ENCODE data around the gene SLC30A5. TPM values are rescaled to one million over a fixed set of nuclear protein-coding genes. Genes with fewer than 3 reads are reported as not detected.

Gene SLC30A5
- total and polyA plus RNA-seq, 2 donors (not counting 1 experiment from before 2014, with no cell fraction given): 12.5 to 35.8 TPM

DNA sequence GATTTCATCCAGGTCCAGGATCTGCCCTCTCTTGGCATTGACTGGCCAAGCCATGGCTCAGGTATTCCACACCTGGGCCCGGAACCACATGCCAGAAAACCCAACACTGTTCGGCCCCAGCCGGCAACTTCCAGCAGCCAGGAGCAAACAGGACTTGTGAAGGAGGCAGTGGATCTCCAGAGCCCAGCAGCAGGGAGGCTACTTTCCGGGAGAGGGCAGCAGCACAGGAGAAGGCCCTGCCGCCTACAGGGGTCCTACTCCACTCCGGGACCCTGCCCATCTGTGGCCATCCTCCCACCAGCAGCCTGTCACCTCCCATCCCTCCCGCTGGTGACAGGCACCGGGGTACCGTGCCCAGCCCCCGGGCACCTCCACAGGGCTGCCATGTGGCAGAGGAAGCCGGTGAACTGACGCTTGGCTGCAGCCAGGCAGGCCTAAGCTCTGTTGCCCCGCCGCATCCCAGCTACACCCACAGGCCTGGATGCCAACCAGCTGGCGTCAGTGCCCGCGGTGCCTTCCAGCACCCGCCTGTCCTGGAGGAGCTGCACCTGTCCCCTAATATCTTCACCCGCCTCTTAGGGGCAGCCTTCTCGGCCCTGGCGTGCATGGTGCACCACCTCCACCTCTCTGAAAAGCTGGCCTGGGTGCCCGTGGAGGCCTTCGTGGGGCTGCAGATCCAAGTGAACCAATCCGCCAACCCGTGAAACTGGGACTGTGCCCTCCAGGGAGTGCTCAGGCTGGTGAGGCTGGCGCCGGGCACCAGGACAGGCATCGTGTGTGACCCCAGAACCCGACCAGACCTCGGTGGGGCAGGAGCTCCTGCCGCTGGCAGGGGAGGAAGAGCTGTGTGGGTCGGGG is 18.9 kb upstream of the SLC30A5 start:
- DNase-seq (no peak), ATAC-seq (ENCODE audit: low read depth) (no peak)
- WGBS (ENCODE audit: insufficient coverage): 96% methylated on average over 32 of the region's 32 CpGs
- Histone ChIP-seq H3K79me2 (ENCODE audit: control insufficient read depth, insufficient read depth, low read length) (no peaks in the 10 kb centered on the region), H3K4me3 (ENCODE audit: control extremely low read depth in 1 of 5, extremely low read depth in 1 of 5, insufficient read depth in 1 of 5, low read depth in 2 of 5, low read length in 4 of 5) (no peak overlapping the region), H3K4me2 (replicated peaks; ENCODE audit: low read depth, low read length, poor library complexity, severe bottlenecking) (no peak overlapping the region), H3K4me1 (ENCODE audit: control insufficient read depth in 2 of 2, insufficient read depth in 2 of 2, low read length in 2 of 2) (no peaks in the 10 kb centered on the region), H3K27me3 (replicated peaks in 1 of 4; ENCODE audit: control extremely low read depth in 1 of 4, control insufficient read depth in 3 of 4, insufficient read depth in 4 of 4, low read length in 3 of 4) (no peaks in the 10 kb centered on the region), H3K27ac (ENCODE audit: low read length in 2 of 2) (no peak overlapping the region), H3K36me3 (replicated peaks in 1 of 2; ENCODE audit: control extremely low read depth in 1 of 2, control insufficient read depth in 1 of 2, extremely low read depth in 1 of 2, insufficient read depth in 2 of 2, low read length in 1 of 2) (no peaks in the 10 kb centered on the region), H3K9me3 (ENCODE audit: control extremely low read depth in 1 of 3, control insufficient read depth in 2 of 3, insufficient read depth in 1 of 3, low read length in 2 of 3) (no peaks in the 10 kb centered on the region), H2AFZ (ENCODE audit: insufficient read depth, low read depth, low read length, poor library complexity, severe bottlenecking) (no peak overlapping the region), H3K9ac (ENCODE audit: low read length) (no peak overlapping the region), H4K20me1 (ENCODE audit: control insufficient read depth, insufficient read depth, low read length, poor library complexity, severe bottlenecking) (no peaks in the 10 kb centered on the region)
- no peak overlapping the region for H3K4me3 Mint-ChIP-seq
- intact Hi-C loops (cut with micrococcal nuclease): no loop called here
- H3K4me1 Mint-ChIP-seq: no peaks in the 10 kb centered on the region
- POLR2A ChIA-PET: no interaction called here
- no peak overlapping the region for H3K27ac Mint-ChIP-seq
- TF ChIP-seq EZH2 (IDR thresholded peaks at IDR 0.05; ENCODE audit: borderline replicate concordance, insufficient read depth, low read depth, low read length, poor library complexity, severe bottlenecking): no peak
- TF ChIP-seq, protein P1, sequence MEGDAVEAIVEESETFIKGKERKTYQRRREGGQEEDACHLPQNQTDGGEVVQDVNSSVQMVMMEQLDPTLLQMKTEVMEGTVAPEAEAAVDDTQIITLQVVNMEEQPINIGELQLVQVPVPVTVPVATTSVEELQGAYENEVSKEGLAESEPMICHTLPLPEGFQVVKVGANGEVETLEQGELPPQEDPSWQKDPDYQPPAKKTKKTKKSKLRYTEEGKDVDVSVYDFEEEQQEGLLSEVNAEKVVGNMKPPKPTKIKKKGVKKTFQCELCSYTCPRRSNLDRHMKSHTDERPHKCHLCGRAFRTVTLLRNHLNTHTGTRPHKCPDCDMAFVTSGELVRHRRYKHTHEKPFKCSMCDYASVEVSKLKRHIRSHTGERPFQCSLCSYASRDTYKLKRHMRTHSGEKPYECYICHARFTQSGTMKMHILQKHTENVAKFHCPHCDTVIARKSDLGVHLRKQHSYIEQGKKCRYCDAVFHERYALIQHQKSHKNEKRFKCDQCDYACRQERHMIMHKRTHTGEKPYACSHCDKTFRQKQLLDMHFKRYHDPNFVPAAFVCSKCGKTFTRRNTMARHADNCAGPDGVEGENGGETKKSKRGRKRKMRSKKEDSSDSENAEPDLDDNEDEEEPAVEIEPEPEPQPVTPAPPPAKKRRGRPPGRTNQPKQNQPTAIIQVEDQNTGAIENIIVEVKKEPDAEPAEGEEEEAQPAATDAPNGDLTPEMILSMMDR (IDR thresholded peaks at IDR 0.05): no peak
- H3K27me3 Mint-ChIP-seq: peaks cover 3% of the 10 kb centered on the region
- CTCF ChIA-PET: no interaction called here
- no peaks in the 10 kb centered on the region for H3K9me3 Mint-ChIP-seq (ENCODE audit: insufficient read depth)

DNA sequence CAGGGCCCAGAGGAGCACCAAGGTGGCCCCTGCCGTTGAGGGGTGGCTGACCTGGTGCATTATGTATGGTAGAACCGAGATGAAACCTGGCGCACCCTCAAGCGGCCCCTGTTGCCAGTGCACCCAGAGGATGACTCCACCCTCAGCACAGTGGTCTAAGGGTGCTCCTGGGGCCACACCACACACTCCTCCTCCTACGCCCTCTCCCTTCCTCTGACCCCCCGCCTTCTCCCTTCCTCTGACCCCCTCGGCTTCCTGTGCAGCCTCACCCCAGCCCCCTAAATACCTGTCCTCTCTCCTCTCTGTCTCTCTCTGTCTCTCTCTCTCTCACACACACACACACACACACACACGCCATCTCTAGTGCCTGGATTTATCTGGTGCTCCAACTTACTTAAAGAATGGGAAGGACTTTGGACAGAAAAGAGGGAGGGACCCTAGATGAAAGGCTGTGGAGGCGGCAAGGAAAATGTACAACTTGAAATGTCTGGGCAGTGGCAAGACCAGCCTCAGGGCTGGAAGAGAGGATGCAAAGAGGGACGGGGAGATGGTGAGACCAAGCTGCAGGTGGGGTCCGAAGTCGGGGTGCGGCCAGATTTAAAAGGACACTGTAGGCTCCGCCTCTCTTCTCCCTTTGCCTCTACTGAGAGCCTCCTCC is 18.2 kb upstream of the SLC30A5 start:
- Histone ChIP-seq H3K4me1 (ENCODE audit: control insufficient read depth in 2 of 2, insufficient read depth in 2 of 2, low read length in 2 of 2) (no peaks in the 10 kb centered on the region), H3K36me3 (replicated peaks in 1 of 2; ENCODE audit: control extremely low read depth in 1 of 2, control insufficient read depth in 1 of 2, extremely low read depth in 1 of 2, insufficient read depth in 2 of 2, low read length in 1 of 2) (no peaks in the 10 kb centered on the region), H3K4me3 (ENCODE audit: control extremely low read depth in 1 of 5, extremely low read depth in 1 of 5, insufficient read depth in 1 of 5, low read depth in 2 of 5, low read length in 4 of 5) (no peak overlapping the region), H3K27me3 (replicated peaks in 1 of 4; ENCODE audit: control extremely low read depth in 1 of 4, control insufficient read depth in 3 of 4, insufficient read depth in 4 of 4, low read length in 3 of 4) (no peaks in the 10 kb centered on the region), H2AFZ (ENCODE audit: insufficient read depth, low read depth, low read length, poor library complexity, severe bottlenecking) (no peak overlapping the region), H3K9me3 (ENCODE audit: control extremely low read depth in 1 of 3, control insufficient read depth in 2 of 3, insufficient read depth in 1 of 3, low read length in 2 of 3) (no peaks in the 10 kb centered on the region), H3K9ac (ENCODE audit: low read length) (no peak overlapping the region), H3K4me2 (replicated peaks; ENCODE audit: low read depth, low read length, poor library complexity, severe bottlenecking) (no peak overlapping the region), H3K79me2 (ENCODE audit: control insufficient read depth, insufficient read depth, low read length) (no peaks in the 10 kb centered on the region), H4K20me1 (ENCODE audit: control insufficient read depth, insufficient read depth, low read length, poor library complexity, severe bottlenecking) (no peaks in the 10 kb centered on the region), H3K27ac (ENCODE audit: low read length in 2 of 2) (no peak overlapping the region)
- Mint-ChIP-seq H3K27ac (no peak overlapping the region), H3K4me1 (no peaks in the 10 kb centered on the region), H3K9me3 (ENCODE audit: insufficient read depth) (no peaks in the 10 kb centered on the region), H3K4me3 (no peak overlapping the region), H3K27me3 (peaks cover 3% of the 10 kb centered on the region)
- intact Hi-C loops (cut with micrococcal nuclease): no loop called here
- ATAC-seq (ENCODE audit: low read depth) (no peak), DNase-seq (no peak)
- ChIA-PET CTCF (no interaction called here), POLR2A (no interaction called here)
- TF ChIP-seq EZH2 (IDR thresholded peaks at IDR 0.05; ENCODE audit: borderline replicate concordance, insufficient read depth, low read depth, low read length, poor library complexity, severe bottlenecking): no peak
- TF ChIP-seq, protein P1 (IDR thresholded peaks at IDR 0.05): no peak
- 89% methylated on average over 13 of the region's 14 CpGs for WGBS (ENCODE audit: insufficient coverage)
